ENCODE data around the gene SCN1A. TPM values are rescaled to one million over a fixed set of nuclear protein-coding genes. Genes with fewer than 3 reads are reported as not detected.

SCN1A gene
- total RNA-seq, 1 donor = 0.72 TPM

- Histone ChIP-seq H3K4me1 (ENCODE audit: insufficient read depth, low read length) (no peaks in the 10 kb centered on the region), H3K4me2 (ENCODE audit: insufficient read depth, low read length) (no peak overlapping the region), H3K4me3 (ENCODE audit: insufficient read depth, low read length) (no peak overlapping the region), H3K27me3 (ENCODE audit: insufficient read depth, low read length) (no peaks in the 10 kb centered on the region), H2AFZ (ENCODE audit: low read length) (no peak overlapping the region), H4K20me1 (ENCODE audit: insufficient read depth, low read length) (no peaks in the 10 kb centered on the region), H3K9me3 (ENCODE audit: low read depth, low read length) (no peaks in the 10 kb centered on the region), H3K27ac (ENCODE audit: low read depth, low read length) (no peak overlapping the region), H3K79me2 (ENCODE audit: insufficient read depth, low read length) (no peaks in the 10 kb centered on the region), H3K36me3 (ENCODE audit: insufficient read depth, low read length) (no peaks in the 10 kb centered on the region)
- TF ChIP-seq CTCF (IDR thresholded peaks at IDR 0.05; ENCODE audit: extremely low read depth, low read depth, low read length) = no peak
- DNase-seq (ENCODE audit: insufficient read length, low spot score, missing footprints) = no peak
These were observed 157.2 kb downstream of the SCN1A start for GRCh38 chr2:165970663-165971062.

- no peak overlapping the region for H2AFZ ChIP-seq (ENCODE audit: low read length)
- no peaks in the 10 kb centered on the region for H3K79me2 ChIP-seq (ENCODE audit: insufficient read depth, low read length)
- H3K4me2 ChIP-seq (ENCODE audit: insufficient read depth, low read length) = no peak overlapping the region
- no peaks in the 10 kb centered on the region for H3K9me3 ChIP-seq (ENCODE audit: low read depth, low read length)
- TF ChIP-seq CTCF (IDR thresholded peaks at IDR 0.05; ENCODE audit: extremely low read depth, low read depth, low read length) = no peak
- no peaks in the 10 kb centered on the region for H3K4me1 ChIP-seq (ENCODE audit: insufficient read depth, low read length)
- H3K27ac ChIP-seq (ENCODE audit: low read depth, low read length) = no peak overlapping the region
- H3K36me3 ChIP-seq (ENCODE audit: insufficient read depth, low read length) = no peaks in the 10 kb centered on the region
- no peaks in the 10 kb centered on the region for H4K20me1 ChIP-seq (ENCODE audit: insufficient read depth, low read length)
- no peak overlapping the region for H3K4me3 ChIP-seq (ENCODE audit: insufficient read depth, low read length)
- no peaks in the 10 kb centered on the region for H3K27me3 ChIP-seq (ENCODE audit: insufficient read depth, low read length)
- DNase-seq (ENCODE audit: insufficient read length, low spot score, missing footprints) = no peak
These were observed 158.6 kb downstream of the SCN1A start for GRCh38 chr2:165969227-165969626.

- Histone ChIP-seq H3K79me2 (ENCODE audit: insufficient read depth, low read length) (no peaks in the 10 kb centered on the region), H2AFZ (ENCODE audit: low read length) (no peak overlapping the region), H3K36me3 (ENCODE audit: insufficient read depth, low read length) (no peaks in the 10 kb centered on the region), H3K4me2 (ENCODE audit: insufficient read depth, low read length) (no peak overlapping the region), H3K4me1 (ENCODE audit: insufficient read depth, low read length) (no peaks in the 10 kb centered on the region), H3K27me3 (ENCODE audit: insufficient read depth, low read length) (no peaks in the 10 kb centered on the region), H3K9me3 (ENCODE audit: low read depth, low read length) (no peaks in the 10 kb centered on the region), H3K27ac (ENCODE audit: low read depth, low read length) (no peak overlapping the region), H3K4me3 (ENCODE audit: insufficient read depth, low read length) (no peak overlapping the region), H4K20me1 (ENCODE audit: insufficient read depth, low read length) (no peaks in the 10 kb centered on the region)
- DNase-seq (ENCODE audit: insufficient read length, low spot score, missing footprints) = no peak
- no peak for TF ChIP-seq CTCF (IDR thresholded peaks at IDR 0.05; ENCODE audit: extremely low read depth, low read depth, low read length)
These were observed 160.1 kb downstream of the SCN1A start for GRCh38 chr2:165967746-165968145.

- Histone ChIP-seq H3K27ac (ENCODE audit: low read depth, low read length) (no peak overlapping the region), H3K4me1 (ENCODE audit: insufficient read depth, low read length) (no peaks in the 10 kb centered on the region), H3K36me3 (ENCODE audit: insufficient read depth, low read length) (no peaks in the 10 kb centered on the region), H3K79me2 (ENCODE audit: insufficient read depth, low read length) (no peaks in the 10 kb centered on the region), H3K4me2 (ENCODE audit: insufficient read depth, low read length) (no peak overlapping the region), H3K27me3 (ENCODE audit: insufficient read depth, low read length) (no peaks in the 10 kb centered on the region), H4K20me1 (ENCODE audit: insufficient read depth, low read length) (no peaks in the 10 kb centered on the region), H3K9me3 (ENCODE audit: low read depth, low read length) (no peaks in the 10 kb centered on the region), H3K4me3 (ENCODE audit: insufficient read depth, low read length) (no peak overlapping the region), H2AFZ (ENCODE audit: low read length) (no peak overlapping the region)
- DNase-seq (ENCODE audit: insufficient read length, low spot score, missing footprints) = no peak
- no peak for TF ChIP-seq CTCF (IDR thresholded peaks at IDR 0.05; ENCODE audit: extremely low read depth, low read depth, low read length)
These were observed 166.0 kb downstream of the SCN1A start for GRCh38 chr2:165961818-165962217.
